GM12801 (cell line): Measurements from ENCODE around the gene ARHGEF28.

Experiments
- CTCF ChIP-seq: IDR thresholded peaks from one replicate; pipeline ENCODE4 v1.5.1; 2011; ENCODE audit warnings: control low read depth; ENCODE audit not compliant: insufficient read length; ENCODE audit errors: extremely low read depth

ARHGEF28 gene

GRCh38 chr5:73955271-73955846, 329.4 kb downstream of the ARHGEF28 start:
- no peak for TF ChIP-seq CTCF

- no peak for TF ChIP-seq CTCF
These were observed 331.5 kb downstream of the ARHGEF28 start for GRCh38 chr5:73957397-73958001.

- no peak for TF ChIP-seq CTCF
These were observed 332.0 kb downstream of the ARHGEF28 start for GRCh38 chr5:73958037-73958436.

- no peak for TF ChIP-seq CTCF
These were observed 334.0 kb downstream of the ARHGEF28 start for GRCh38 chr5:73960023-73960422.

- TF ChIP-seq CTCF = no peak
These were observed 334.4 kb downstream of the ARHGEF28 start for GRCh38 chr5:73960426-73960825.

- no peak for TF ChIP-seq CTCF
These were observed 336.9 kb downstream of the ARHGEF28 start for GRCh38 chr5:73962801-73963425.

- no peak for TF ChIP-seq CTCF
These were observed 338.4 kb downstream of the ARHGEF28 start for GRCh38 chr5:73964352-73964865.
